ES-I3 (cell line): Measurements from ENCODE around the gene KIF3C.
A peak's percentile ranks its signal among the peaks of the same experiment; 100 is the strongest.

Experiments
- H3K36me3 ChIP-seq: 2 replicates; pipeline ENCODE4 v1.6.1; 2013; ENCODE audit warnings: mild to moderate bottlenecking, low read length, control low read depth, moderate library complexity; ENCODE audit not compliant: insufficient read depth
- H3K4me1 ChIP-seq: 2 replicates; pipeline ENCODE4 v1.6.1; 2013; ENCODE audit warnings: mild to moderate bottlenecking, control low read depth, low read length; ENCODE audit not compliant: insufficient read depth
- H3K9ac ChIP-seq: 2 replicates; pipeline ENCODE4 v1.6.1; 2013; ENCODE audit warnings: low read depth, mild to moderate bottlenecking, low read length, moderate library complexity
- H3K9me3 ChIP-seq: 2 replicates; pipeline ENCODE4 v1.6.1; 2013; ENCODE audit warnings: mild to moderate bottlenecking, low read length, moderate library complexity; ENCODE audit not compliant: control insufficient read depth, insufficient read depth

Gene KIF3C

DNA sequence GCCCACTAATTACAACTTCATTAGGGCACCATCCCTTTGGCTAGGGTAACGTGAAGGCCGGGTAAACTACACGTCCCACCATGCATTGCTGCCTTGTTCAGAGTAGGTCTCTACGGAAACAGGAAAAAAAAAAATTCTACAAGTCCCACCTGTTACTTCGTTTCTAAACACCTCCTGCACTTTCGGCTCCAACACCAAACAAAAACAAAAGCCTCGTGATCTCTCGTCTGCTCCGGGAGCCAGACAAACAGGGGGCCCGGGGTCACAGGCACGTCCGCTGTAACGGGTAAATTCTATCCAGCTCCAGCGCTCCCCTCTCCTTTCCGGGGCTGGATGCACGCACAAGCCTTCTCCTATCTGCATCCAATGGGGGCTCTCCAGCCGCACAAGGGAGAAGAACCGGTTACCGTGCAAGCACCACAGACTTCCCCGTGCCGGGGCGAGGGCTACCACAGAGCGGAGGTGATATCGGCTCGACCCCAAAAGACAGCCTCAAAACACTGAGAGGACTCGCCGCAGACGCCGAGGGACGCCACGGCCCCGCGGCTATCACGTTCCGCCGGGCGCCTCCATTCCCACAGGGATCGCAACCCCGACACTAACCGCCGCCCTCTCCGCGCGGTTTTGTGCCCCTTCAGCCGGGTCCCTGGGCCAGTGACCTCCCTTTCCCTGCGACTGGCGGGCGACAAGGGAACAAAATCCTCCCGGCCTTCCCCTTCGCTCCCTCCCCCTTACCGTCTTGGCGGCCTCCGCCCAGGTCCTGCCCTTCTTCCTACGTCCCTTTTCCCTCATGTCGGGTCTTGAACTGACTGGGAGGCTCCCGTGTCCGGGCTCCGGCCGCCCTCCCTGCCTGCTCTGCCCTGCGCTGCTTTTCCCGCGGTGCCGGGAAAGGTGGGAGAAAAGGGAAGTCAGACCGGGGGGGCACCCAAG, 104.6 kb downstream of the KIF3C start:
- H3K9me3 ChIP-seq = no peaks in the 10 kb centered on the region
- H3K9ac ChIP-seq = peak overlapping the region; percentile 89
- H3K4me1 ChIP-seq = peaks cover 11% of the 10 kb centered on the region
- 0 out of 2 replicates have a peak, but pooled peaks cover 2% of the 10 kb centered on the region for H3K36me3 ChIP-seq
